A673 (cell line): Measurements from ENCODE around the gene GDF7. TPM values are rescaled to one million over a fixed set of nuclear protein-coding genes. Genes with fewer than 3 reads are reported as not detected.

Source experiments
- BruUV-seq: library from RNA; stranded (reverse); fragments of 400-500 nt; replicated peaks from 2 replicates; lab custom pipeline; 2021; lab: Mats Ljungman, UMichigan
- CTCF ChIA-PET: fragments of 300-600 bp; sonication (Branson Sonifier 250); formaldehyde crosslinking; loops from one replicate; lab custom pipeline; 2022; ENCODE audit warnings: antibody characterized with exemption; lab: Charles Lee
- POLR2A ChIA-PET: fragments of 300-600 bp; sonication (Branson Sonifier 250); formaldehyde crosslinking; loops from one replicate; lab custom pipeline; 2022; ENCODE audit warnings: antibody characterized with exemption; ENCODE audit not compliant: low non-redundant PET; lab: Charles Lee
- DNase-seq: peaks from one replicate; pipeline ENCODE4 v3.0.0-alpha.2; 2015; ENCODE audit warnings: low spot score
- H3K27ac ChIP-seq: fragments of 200-600 bp; sonication (generic); 2 replicates; pipeline ENCODE4 v1.5.1; 2016; ENCODE audit warnings: mixed run types, low read depth, mild to moderate bottlenecking, mixed read lengths, antibody characterized with exemption, low read length; ENCODE audit not compliant: poor library complexity, severe bottlenecking
- H3K27me3 ChIP-seq: fragments of 200-600 bp; sonication (generic); replicated peaks from 2 replicates; pipeline ENCODE4 v1.6.1; 2017; ENCODE audit warnings: mixed run types, low read depth, mild to moderate bottlenecking, mixed read lengths, antibody characterized with exemption, low read length; ENCODE audit not compliant: insufficient read depth, poor library complexity
- H3K36me3 ChIP-seq: fragments of 200-600 bp; sonication (generic); 2 replicates; pipeline ENCODE4 v1.6.1; 2016; ENCODE audit warnings: mixed run types, mild to moderate bottlenecking, mixed read lengths, antibody characterized with exemption, low read length; ENCODE audit not compliant: insufficient read depth, poor library complexity, severe bottlenecking
- H3K4me1 ChIP-seq: fragments of 200-600 bp; sonication (generic); 2 replicates; pipeline ENCODE4 v1.6.1; 2017; ENCODE audit warnings: mixed run types, mild to moderate bottlenecking, mixed read lengths, antibody characterized with exemption, low read length; ENCODE audit not compliant: insufficient read depth, poor library complexity, severe bottlenecking
- H3K4me3 ChIP-seq: fragments of 200-600 bp; sonication (generic); 2 replicates; pipeline ENCODE4 v1.5.1; 2016; ENCODE audit warnings: low read depth, mixed run types, mild to moderate bottlenecking, mixed read lengths, low read length; ENCODE audit not compliant: poor library complexity, severe bottlenecking
- H3K9me3 ChIP-seq: fragments of 200-600 bp; sonication (generic); 2 replicates; pipeline ENCODE4 v1.6.1; 2016; ENCODE audit warnings: mixed run types, low read depth, mild to moderate bottlenecking, mixed read lengths, antibody characterized with exemption, low read length; ENCODE audit not compliant: poor library complexity, severe bottlenecking
- CTCF ChIP-seq: fragments of 300-800, 200-600 bp; sonication (generic); conservative IDR thresholded peaks from 2 replicates; pipeline ENCODE4 v1.5.1; 2017; ENCODE audit warnings: low read depth, mild to moderate bottlenecking, antibody characterized with exemption, low read length, moderate library complexity, mixed read lengths
- EZH2 ChIP-seq: fragments of 200-600 bp; sonication (generic); IDR thresholded peaks from 2 replicates; pipeline ENCODE4 v1.6.1; 2017; ENCODE audit warnings: borderline replicate concordance, low read depth, mild to moderate bottlenecking, mixed read lengths, antibody characterized with exemption, low read length; ENCODE audit not compliant: poor library complexity, severe bottlenecking
- intact Hi-C: fragments of 100-400 bp; cut with micrococcal nuclease; formaldehyde crosslinking; loops from one replicate; pipeline ENCODE4 v1.10.0; 2022; ENCODE audit not compliant: unreplicated experiment
- total RNA-seq: library from RNA; stranded (reverse); gene quantifications from 2 replicates; pipeline ENCODE4 v1.2.3, GENCODE V29; 2021

The GDF7 gene
- total RNA-seq, 1 experiment from 2014 or later: not detected

GRCh38 chr2:20687260-20687832, 20.4 kb downstream of the GDF7 start:
- no TSS peak for BruUV-seq
- intact Hi-C loops: no loop called here
- H3K9me3 ChIP-seq: no peaks in the 10 kb centered on the region
- no peak overlapping the region for H3K27ac ChIP-seq
- no peaks in the 10 kb centered on the region for H3K27me3 ChIP-seq
- no peak for DNase-seq
- no peaks in the 10 kb centered on the region for H3K4me1 ChIP-seq
- no peak for TF ChIP-seq EZH2
- TF ChIP-seq CTCF: no peak
- POLR2A ChIA-PET: interaction anchor here (0.7 kb wide), 1 partner anchor 207 kb away, joined by 3 read pairs; no protein-coding TSS in a partner anchor
- no peaks in the 10 kb centered on the region for H3K36me3 ChIP-seq
- CTCF ChIA-PET: no interaction called here
- H3K4me3 ChIP-seq: no peak overlapping the region

DNA sequence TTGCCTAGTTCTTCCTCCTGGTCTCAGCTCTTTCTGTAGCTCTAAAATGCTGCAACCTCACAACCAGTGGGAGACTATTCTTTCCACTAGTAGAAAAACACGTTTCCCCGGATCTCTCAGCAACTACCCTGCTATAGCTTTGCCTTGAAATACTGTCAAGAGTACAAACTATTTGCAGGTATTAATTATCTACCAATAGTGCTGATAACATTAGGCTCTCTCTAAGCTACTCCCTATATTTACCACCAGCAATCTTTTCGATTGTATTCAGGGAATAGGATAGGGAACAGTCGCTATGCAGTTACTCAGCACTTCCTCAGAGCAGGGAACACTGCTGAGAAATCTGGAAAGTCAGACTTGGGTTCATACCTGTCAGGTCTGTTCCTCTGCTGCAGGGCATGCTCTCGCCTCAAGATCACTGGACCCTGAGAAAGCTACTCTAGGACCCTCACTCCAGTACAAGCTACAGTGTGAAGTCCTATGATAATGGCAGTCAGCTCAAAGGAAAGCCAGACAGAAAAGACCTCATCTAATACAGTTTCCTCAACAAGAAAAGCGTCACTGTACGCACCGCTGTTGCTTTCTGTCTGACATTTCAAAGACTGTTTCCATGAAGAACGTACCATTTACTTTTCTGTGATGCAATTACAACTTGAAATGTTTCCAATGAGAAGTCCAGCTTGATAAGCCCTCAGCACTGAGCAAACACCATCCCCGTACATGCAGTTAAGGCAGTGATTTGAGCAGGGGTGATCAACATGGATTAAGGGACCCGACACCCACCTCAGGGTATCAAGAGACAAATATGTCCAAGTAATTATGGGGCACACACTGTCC, 22.7 kb downstream of the GDF7 start:
- no peak overlapping the region for H3K27ac ChIP-seq
- H3K36me3 ChIP-seq: no peaks in the 10 kb centered on the region
- no peak for DNase-seq
- no peak overlapping the region for H3K4me3 ChIP-seq
- intact Hi-C loops: no loop called here
- TF ChIP-seq EZH2 (no peak), CTCF (no peak)
- no peaks in the 10 kb centered on the region for H3K9me3 ChIP-seq
- no peaks in the 10 kb centered on the region for H3K27me3 ChIP-seq
- CTCF ChIA-PET: no interaction called here
- POLR2A ChIA-PET: no interaction called here
- BruUV-seq: no TSS peak
- no peaks in the 10 kb centered on the region for H3K4me1 ChIP-seq

DNA sequence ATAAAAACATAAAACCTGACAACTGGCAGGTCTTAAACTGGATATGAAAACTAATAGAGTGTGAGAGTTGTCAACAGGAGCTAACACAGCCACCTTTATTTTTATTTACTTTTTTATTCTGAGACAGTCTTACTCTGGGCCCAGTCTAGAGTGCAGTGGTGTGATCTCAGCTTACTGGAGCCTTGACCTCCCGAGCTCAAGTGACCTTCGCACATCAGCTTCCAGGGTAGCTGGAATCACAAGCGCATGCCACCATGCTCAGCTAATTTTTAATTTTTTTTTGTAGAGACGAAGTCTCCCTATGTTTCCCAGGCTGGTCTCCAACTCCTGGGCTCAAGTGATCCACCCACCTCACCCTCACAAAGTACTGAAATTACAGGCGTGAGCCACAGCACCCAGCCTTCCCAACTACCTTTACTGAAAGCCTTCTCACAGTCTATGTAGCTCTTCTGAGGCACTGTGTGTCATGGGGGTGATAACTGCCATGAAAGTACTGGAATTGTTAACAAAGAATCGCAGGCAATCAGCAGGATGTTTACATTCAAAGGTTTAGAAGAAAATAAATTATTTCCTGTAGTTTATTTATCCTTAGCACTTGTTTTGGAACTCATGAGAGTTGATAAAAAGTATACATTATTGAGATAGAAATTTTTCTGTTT, 24.3 kb downstream of the GDF7 start:
- CTCF ChIA-PET: no interaction called here
- DNase-seq: no peak
- no peaks in the 10 kb centered on the region for H3K4me1 ChIP-seq
- intact Hi-C loops: no loop called here
- H3K4me3 ChIP-seq: no peak overlapping the region
- no peaks in the 10 kb centered on the region for H3K27me3 ChIP-seq
- POLR2A ChIA-PET: no interaction called here
- no TSS peak for BruUV-seq
- no peaks in the 10 kb centered on the region for H3K36me3 ChIP-seq
- TF ChIP-seq CTCF (no peak), EZH2 (no peak)
- H3K9me3 ChIP-seq: no peaks in the 10 kb centered on the region
- H3K27ac ChIP-seq: no peak overlapping the region
